CD4-positive, alpha-beta T cell treated with Interleukin-17A for 1 hour (primary cell): ENCODE data around the gene DDOST.
A peak's percentile ranks its signal among the peaks of the same experiment; 100 is the strongest.
"Not testable (repeated sequence)": the region's sequence is repeated elsewhere in the genome, so short reads cannot be mapped to it uniquely, and the experiment has no call there.

Source experiments
- DNase-seq: peaks from one replicate; pipeline ENCODE4 v3.0.0-alpha.2; 2020

Gene DDOST

DNA sequence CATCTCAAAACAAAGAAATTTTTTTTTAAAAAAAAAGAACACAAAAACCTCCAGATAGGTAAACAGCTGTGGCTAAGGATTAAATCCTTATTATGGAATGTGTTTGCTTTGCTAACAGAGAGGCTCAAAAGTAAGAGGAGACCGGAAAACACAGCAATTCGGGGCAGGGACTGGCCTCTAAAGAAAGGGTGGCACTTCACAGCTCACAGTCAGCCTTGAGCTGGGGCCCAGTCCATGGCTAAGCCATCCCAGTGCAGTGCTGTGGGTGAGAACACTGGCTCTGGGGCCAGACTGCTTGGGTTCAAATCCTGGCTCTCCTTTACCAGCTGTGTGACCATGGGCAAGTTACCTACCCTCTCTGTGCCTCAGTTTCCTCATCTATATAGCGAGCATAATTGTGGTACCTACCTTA is 28.5 kb upstream of the DDOST start:
- no peak for DNase-seq

DNA sequence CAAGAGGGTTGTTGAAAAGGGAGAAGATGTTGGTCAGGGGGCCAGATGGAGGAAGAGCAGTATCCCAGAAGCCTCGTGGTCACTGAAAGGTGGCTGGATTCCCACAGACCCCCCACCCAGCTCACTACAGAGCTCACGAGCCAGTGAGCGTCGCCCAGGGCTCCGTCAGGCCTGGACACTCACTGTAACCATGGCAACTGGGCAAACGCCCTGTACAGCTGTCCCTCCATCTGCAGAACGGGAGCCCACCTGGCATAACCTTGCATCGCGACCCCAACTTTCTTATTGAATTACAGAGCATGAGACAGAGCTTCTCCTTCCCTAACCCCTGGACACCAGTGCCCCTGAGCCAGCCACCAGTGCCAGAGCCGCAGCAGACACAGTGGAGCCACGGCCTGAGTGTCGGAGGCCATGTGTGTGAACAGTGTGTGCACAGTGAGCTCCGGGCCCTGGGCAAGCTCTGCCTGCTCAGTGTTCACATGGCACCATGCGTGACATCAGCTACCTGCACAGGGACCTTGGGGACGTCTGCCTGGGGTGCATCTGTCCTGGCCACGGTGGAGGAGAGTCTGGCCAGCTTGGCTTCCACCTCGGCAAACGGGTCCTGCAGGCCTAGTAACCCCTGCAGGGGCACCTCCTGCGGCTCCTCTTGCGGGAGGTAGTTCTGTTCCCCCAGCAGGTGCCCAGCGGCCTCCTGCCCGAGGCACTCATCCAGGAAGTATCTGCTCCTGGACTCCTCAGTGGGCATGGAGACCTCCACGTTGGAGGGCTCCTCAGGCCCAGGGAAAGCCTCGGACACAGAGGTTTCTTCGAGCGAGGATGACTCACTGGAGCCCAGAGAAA is 25.9 kb upstream of the DDOST start:
- no peak for DNase-seq

DNA sequence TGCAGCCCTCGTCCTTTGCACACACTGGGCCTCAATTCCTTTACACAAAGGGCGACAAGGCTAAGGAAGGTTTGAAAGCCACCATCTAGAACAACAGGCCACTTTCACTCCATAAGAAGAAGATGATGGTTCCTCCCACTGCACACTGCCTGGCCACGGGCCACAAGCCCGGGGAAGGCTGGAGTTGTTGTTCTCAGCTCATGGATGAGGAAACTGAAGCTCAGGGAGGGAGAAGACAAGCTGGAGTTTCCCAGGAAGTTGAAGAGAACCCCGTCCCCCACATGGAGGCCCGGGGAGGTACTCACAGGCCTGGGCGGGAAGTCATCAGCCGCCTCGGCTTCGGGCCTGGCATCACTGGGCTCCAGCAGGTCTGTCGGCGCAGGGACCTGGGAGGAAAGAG is 24.6 kb upstream of the DDOST start:
- no peak for DNase-seq

DNA sequence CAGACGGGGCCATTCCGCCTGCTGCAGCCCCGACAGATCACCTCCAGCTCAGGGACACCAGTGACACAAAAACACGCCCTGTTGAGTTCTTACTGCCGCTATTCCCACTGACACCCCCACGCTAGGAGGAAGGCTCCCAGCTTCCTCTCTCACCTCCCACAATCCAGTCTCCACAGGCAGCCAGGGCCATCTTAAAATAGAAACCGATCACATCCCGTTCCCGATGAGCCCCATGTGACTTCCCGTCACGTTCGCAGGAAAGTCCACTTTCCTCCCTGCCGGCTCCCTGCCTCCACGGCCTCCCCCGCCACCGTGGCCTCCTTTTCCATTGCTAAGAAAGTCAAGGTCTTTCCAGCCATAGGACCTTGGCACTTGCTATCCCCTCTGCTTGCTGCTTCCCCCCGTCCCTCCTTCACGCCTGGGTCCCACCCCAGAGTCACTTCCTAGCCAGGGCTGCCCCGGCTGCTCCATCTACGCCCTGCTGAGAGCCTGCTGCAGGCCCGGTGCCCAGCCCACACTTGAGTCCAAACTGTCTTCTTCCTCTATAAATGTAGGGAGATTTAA is 24.0 kb upstream of the DDOST start:
- DNase-seq, result no peak

DNA sequence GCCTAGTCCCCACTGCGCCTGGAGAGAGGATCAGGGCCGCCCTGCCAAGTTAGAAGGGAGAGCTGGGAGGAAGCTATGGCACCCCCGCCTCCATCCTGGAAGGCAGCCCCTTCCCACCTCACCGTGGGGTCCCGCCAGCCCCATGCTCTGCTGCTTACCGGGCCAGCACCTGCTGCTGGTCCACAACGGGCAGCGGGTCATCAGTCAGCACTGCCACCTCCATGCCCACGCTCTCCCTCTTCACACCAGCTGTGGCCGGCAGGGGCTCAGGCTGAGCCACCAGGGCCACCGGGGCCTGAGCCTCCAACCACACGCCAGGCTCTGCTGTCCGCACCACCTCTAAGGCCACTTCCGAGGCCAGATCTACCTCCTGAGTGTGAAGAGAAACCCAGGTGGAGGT is 23.5 kb upstream of the DDOST start:
- no peak for DNase-seq

DNA sequence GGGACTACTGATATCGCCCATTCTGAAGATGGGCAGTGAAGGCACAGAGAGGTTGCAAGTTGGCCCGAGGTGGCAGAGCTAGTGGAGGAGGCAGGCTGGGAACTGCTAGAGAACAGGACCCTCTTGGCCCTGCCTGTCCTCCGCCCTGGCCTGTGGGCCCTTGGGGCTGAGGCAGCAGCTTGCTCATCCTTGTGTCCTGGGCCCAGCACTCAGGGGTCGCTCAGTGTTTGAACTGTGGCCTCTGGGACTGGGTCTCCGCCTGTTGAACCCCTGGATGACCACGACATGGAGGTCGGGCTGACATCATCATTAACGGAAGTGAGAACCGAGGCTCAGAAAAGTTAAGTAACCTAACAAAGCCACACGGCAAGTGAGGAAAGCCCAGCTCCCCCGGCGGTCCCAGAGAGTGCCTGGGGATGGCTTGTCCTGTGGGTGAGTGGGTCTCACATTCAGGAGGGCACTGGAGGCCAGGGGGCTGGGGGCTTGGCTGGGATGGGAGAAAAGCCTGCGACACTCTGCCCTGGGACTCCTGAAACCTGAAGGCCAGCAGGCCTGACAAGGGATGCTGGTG is 23.0 kb upstream of the DDOST start:
- no peak for DNase-seq

DNA sequence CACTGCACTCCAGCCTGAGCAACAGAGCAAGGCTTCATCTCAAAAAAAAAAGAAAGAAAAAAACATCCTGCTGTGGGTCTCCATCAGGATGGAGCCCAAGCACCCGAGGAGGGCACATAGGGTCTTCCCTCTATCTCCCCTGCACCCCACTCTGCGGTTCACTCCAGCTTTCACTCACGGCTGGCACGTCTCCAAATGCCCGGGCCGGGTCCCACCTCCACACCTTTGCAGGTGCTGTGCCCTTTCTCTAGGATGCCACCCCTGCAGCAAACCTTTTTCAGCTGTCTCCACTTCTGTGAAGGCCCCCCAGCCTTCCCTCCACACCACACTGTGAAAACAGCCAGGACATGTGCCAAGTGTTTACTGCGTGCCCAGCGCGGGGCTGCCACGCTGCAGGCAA is 22.4 kb upstream of the DDOST start:
- no peak for DNase-seq

DNA sequence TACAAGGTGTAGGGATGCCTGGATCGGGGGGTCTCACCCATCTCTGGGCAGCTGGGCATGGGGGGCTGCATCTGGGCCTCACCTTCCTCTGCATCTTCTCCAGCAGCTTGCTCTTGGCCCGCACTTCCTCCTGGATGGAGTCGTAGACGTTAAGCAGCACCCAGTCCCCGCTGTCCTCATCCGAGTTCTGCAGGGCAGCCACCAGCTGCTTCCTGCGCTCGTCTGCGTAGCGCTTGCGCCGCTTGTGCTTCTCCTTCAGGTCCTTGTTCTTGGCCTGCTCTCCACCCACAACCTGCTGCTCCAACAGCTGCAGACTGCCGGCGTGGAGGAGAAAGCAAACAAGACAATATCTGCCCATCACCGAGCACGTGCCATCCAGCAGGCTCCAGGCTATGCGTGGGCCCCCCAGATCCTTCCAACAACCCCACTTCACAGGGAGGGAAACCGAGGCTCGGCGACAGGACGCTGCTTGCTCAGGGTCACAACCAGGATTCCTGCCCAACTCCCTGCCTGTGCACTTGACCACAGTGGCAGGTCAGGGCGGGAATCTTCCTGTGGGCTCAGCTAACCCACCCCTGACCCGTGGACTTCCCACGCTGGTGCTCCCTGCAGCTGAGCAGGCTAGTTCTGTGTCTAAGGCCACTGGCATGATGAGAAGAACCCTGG is 21.5 kb upstream of the DDOST start:
- no peak for DNase-seq

DNA sequence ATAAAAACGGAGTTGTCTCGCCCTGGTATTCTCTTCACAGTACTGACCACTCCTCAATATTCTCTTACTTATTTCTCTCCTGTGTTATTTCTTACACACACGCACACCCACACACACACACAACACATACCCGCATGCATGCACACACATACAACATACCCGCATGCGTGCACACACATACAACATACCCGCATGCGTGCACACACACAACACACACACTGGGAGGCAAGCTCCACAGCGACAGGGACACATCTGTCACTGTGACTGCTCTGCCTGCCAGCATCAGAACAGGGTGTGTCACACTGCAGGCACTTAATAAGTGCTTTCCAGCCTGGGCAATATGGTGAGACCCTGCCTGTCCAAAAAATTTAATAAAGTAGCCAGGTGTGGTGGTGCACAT is 20.8 kb upstream of the DDOST start:
- no peak for DNase-seq

DNA sequence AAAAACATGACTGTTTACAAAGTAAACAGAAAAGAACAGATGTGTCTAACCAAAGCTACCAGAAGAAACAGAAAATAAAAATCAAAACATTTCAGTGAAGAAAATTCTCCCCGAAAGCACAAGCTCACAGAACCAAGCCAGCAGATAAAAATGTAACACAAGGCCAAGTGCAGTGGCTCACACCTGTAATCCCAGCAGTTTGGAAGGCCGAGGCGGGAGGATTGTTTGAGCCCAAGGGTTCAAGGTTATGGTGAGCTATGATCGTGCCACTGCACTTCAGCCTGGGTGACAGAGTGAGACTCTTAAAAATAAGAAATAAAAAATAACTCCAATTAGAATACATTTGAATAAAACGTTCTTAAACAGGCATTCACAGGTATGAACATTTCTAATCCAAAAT is 19.1 kb upstream of the DDOST start:
- no peak for DNase-seq

DNA sequence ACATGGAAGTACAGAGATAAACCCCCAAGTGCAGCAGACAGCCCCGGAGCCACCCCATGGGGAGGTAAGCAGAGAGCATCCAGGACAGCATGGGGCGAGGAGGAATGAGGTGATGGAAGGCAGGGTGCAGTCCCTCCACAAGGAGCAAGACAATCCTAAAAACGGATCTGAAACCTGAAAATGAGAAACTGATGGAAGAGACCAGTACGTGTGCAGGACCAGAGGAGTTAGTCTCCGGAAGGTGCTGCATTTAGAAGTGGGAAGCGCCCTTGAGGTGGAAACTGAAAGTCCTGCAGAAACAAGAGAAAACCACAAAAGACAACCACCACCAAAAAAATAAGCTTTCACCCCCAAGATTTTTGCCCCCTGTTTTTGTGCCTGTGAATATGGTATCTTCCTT is 17.4 kb upstream of the DDOST start:
- no peak for DNase-seq

DNA sequence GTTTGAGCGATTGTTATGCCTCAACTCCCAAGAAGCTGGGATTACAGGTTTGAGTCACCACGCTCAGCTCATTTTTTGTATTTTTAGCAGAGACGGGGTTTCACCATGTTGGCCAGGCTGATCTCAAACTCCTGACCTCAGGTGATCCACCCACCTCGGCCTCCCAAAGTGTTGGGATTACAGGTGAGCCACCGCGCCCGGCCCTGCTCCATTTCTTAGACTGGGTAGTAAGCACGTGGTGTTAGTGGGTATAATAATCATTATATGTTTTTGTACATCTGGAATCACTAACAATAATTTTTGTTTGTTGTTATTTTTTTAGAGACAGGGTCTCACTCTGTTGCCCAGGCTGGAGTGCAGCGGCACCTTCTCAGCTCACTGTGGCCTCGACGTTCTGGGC is 12.5 kb upstream of the DDOST start:
- DNase-seq, result not testable (repeated sequence)

DNA sequence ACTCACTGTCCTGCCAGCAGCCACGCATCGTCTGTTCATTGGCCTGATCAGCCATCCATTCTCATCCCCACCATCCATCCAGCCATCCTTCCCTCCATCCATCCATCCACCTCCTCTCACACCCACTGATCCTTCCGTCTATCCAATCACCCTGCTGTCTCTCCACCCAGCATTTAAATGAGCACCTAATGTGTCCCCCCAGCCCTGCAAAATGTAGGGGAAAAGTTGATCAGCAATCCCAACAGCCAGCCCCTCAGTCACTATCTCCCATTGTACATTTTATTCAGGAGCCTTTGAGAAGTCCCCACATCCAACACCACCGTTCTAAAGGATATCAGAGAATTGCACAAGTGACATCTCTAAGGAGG is 11.1 kb upstream of the DDOST start:
- DNase-seq, result no peak

DNA sequence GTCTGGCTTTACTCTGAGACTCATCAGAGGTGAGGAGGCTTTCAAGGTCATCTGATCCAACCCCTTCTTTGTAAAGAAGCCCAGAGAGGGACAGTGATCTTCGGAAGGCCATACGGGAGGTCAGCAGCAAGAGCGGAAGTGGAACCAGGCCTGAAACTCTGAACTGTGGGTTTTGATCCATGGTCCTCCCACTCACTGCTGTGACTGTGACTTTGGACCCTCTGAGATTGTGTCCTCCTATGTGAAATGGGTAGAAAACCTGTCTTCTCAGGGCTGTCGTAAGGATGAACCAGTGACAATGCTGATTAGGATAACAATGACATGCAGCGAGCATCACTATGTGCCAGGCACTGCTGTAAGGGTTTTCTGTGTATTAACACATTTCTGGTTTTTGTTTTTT is 9.8 kb upstream of the DDOST start:
- DNase-seq, result no peak

DNA sequence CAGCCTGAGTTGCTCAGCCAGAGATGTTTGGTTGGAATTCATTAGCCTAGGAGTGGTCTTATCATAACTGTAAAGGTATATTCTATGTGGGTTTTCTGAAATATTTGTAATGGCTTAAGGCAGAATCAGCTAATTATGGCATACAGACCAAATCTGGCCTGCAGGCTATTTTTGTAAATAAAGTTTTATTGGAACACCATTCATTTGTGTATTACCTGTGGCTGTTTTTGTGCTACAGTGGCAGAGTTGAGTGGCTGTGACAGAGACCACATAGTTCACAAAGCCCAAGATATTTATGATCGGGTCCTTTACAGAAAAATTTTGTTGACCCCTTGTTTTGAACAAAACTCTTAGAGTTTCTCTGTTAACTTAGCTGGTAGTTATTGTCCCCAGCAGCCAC is 7.4 kb upstream of the DDOST start:
- no peak for DNase-seq

DNA sequence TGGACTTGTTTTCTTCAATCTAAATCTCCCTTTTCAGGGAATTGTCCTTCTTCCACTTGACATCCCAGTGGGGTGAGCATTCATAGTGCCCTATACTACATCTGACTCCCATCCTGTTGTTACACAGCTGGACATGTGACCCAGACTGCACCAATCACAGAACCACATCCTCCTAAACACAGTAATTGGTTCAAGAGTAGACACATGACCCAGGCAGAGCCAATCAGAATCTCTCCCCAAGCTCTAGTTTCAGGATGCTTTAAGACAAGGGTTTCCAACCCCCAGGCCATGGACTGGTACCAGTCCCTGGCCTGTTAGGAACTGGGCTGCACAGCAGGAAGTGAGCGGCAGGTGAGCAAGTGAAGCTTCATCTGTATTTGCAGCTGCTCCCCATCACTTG is 5.6 kb upstream of the DDOST start:
- DNase-seq, result no peak

DNA sequence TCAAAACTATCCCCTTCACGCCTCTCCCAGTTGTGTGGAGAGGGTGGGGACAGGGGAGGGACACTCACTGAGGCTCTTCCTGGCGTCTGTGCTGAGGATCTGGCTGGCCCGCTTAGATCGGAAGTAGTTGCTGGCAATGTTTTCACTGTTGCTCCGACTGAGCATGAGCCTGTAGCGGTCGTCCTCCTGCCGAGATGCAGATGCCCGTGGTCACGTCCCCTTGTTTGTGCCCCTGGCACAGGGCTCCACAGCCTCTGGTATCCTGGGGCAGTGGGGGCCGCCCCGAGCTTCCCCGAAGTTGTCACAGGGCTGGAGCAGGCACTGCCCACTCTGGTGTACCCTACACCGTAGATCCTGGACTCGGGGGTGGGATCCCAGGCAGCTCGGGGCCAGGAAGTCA is 5.0 kb upstream of the DDOST start:
- no peak for DNase-seq

DNA sequence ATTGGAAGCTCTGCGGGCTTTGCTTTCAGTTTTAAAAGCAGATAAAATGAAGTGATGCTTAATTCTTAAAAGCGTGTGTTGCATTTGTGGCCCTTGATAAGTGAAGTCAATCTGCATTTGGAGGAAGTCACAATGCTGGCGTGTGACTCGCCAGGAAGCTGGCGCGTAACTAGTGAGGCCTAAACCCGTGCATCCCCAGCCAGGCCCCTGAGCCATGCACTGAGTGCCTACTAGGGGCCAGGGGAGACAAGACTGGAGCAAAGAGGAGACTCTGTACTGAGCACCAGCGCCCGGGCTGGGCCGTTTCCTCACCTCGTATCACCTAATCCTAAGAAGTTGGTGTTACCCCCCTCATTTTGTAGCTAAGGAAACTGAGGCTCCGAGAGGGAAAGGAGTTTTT is 4.6 kb upstream of the DDOST start:
- DNase-seq, result no peak

DNA sequence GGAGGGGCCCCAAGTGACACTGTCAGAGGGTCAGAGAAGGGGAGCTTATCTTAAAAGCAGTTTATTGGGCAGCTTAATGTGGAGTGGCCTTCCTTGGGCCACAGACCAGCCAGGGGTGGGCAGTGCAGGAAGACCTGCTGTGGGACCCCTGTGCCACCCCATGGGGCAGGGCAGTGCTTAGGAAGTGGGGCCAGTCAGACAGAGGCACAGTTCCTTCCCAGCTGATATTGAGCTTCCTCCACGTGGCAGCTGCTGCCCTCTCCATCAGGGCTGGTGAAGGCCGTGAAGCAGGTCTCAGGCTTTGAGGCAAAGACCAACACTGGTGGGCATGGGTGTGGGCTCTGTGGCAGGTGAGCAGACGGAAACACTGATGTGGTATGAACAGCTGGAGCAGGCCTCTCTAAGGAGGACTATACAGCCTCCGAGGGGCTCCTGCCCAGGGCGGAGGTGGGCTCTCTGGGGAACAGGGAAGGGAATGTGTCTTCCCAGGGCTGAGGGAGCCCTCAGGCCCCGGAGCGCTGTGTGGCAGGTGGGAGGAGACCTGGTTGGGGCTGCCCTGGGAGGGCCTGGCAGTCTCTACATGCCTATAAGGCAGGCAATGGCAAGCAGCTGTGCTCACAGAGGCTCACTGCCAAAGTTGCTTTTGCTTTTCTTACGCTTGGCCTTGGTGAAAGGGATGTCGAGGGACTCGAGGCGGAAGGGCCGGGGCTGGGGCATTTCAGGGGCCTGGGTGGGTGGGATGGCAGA is 3.0 kb upstream of the DDOST start:
- DNase-seq, result no peak

DNA sequence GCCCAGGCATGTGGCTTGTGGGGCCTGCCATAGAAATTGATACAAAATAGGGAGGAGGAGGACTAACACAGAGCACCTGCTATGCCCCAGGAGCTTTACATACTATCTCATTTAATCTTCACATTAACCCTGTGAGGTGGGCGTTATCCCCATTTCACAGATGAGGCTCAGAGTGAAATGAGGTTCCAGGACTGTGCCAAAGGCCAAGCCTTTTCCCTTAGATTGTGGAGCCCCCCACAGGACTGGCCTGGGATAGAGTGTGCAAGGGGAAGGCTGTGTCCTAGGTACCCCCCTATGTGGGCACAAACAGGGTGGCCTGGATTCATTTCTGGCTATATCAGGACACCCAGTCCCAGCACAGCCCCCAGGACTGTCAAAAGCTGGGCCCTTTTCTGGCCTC is 2.2 kb upstream of the DDOST start:
- DNase-seq, result no peak

DNA sequence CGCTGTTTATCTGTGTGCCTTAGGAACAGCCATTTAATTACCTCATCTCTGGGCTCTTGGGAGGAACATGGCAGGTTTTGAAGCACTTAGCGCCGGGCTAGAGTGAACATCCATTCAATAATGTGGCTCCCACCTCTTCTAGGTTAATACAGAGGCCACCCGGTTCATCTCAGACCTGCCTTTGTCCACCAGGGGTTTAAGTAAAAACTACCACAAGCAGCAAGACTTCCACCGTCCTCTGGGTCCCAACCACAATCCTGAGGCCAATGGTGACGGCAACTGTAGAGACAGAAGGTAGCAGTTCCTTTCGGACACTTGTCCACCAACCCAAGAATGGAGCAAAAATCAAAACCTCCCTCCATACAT is 924 bp upstream of the DDOST start:
- DNase-seq, result no peak

DNA sequence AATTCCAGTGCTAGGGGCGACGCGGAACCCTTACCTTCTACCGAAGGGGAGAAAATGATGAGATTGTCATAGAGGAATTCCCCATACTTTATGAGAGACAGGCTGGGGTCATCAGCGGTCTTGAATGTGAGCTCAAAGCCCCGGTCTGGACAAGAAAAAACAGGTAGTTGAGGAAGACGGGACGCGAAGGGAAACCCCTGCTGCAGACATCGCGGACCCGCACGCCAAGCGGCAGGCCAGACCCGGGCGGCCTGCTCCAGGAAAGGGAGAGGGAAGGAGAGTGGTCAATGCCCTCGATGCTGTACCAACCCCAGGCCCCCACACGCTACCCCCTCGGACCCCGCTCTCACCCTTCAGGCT is 342 bp downstream of the DDOST start:
- peak; percentile 29 for DNase-seq

DNA sequence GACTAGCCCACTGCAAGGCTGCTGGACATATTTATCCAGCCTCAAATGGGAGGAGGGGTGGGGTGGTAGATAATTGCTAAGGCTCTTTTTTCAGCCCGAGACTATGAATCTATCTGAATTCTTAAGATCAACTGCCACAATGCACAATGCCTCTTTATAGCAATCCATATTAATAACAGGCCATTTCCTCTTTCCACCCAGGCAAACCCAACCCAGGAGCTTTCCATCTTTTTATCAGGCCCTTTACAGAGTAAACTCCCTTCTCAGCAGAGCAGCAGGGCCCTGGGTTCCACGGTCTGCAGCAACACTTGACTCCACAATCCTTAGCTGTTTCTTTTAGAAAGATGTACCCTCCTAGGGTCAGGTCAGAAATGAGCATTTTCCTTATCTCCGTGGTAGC is 806 bp downstream of the DDOST start:
- DNase-seq, result no peak
